BLaER1 treated with 17β-estradiol and CSF1 and Interleukin-3, amounts not matched to agents 10 nM and 100 nM (cell line): ENCODE data around the gene ADAMTS16.

Source experiments
- H3K27ac ChIP-seq, 11 experiments: shearing (Covaris generic); formaldehyde crosslinking; 2 replicates each; pipeline ENCODE4 v1.8.1; 2022
- H3K27me3 ChIP-seq, 11 experiments: shearing (Covaris generic); formaldehyde crosslinking; 2 replicates each; pipeline ENCODE4 v1.8.1; 2022
- H3K36me3 ChIP-seq, 11 experiments: shearing (Covaris generic); formaldehyde crosslinking; 2 replicates each; pipeline ENCODE4 v1.8.1; 2022
- H3K4me1 ChIP-seq, 10 experiments: shearing (Covaris generic); formaldehyde crosslinking; 2 replicates each; pipeline ENCODE4 v1.8.1; 2022
- H3K4me2 ChIP-seq, 11 experiments: shearing (Covaris generic); formaldehyde crosslinking; 2 replicates each; pipeline ENCODE4 v1.8.1; 2022
- H3K4me3 ChIP-seq, 10 experiments: shearing (Covaris generic); formaldehyde crosslinking; 2 replicates each; pipeline ENCODE4 v1.8.1; 2022
- H3K9ac ChIP-seq, 11 experiments: shearing (Covaris generic); formaldehyde crosslinking; 2 replicates each; pipeline ENCODE4 v1.8.1; 2022
- H3K9me3 ChIP-seq, 11 experiments: shearing (Covaris generic); formaldehyde crosslinking; replicated peaks in 1 of 11; 2 replicates each; pipeline ENCODE4 v1.8.1; 2022
- H4K20me1 ChIP-seq, 11 experiments: shearing (Covaris generic); formaldehyde crosslinking; 2 replicates each; pipeline ENCODE4 v1.8.1; 2022
- Cebpa-rat ChIP-seq, 11 experiments: shearing (Covaris generic); IDR thresholded peaks; 2 replicates each; pipeline ENCODE4 v1.8.1; 2022

ADAMTS16 gene

GRCh38 chr5:5139336-5139776 lies 774 bp upstream of the ADAMTS16 start:
- Histone ChIP-seq H3K36me3 (no peaks in the 10 kb centered on the region), H4K20me1 (no peaks in the 10 kb centered on the region), H3K4me3 (no peak overlapping the region), H3K4me2 (no peak overlapping the region), H3K27me3 (peaks cover 0 to 5% (median 0%) of the 10 kb centered on the region in 11 experiments; a peak in 4 of 22 replicates), H3K4me1 (peaks cover 0 to 3% (median 0%) of the 10 kb centered on the region in 10 experiments; a peak in 2 of 20 replicates), H3K9ac (no peak overlapping the region), H3K27ac (no peak overlapping the region), H3K9me3 (peaks cover 10 to 19% (median 16%) of the 10 kb centered on the region in 11 experiments; a peak in 21 of 22 replicates)
- no peak for TF ChIP-seq Cebpa-rat (IDR thresholded peaks at IDR 0.05)

- no peak overlapping the region for H3K4me2 ChIP-seq
- peaks cover 0 to 3% (median 0%) of the 10 kb centered on the region in 10 experiments; a peak in 2 of 20 replicates for H3K4me1 ChIP-seq
- H3K9ac ChIP-seq = no peak overlapping the region
- H4K20me1 ChIP-seq = no peaks in the 10 kb centered on the region
- H3K9me3 ChIP-seq = peaks cover 10 to 19% (median 16%) of the 10 kb centered on the region in 11 experiments; a peak in 21 of 22 replicates
- H3K4me3 ChIP-seq = no peak overlapping the region
- H3K36me3 ChIP-seq = no peaks in the 10 kb centered on the region
- H3K27me3 ChIP-seq = peaks cover 0 to 5% (median 0%) of the 10 kb centered on the region in 11 experiments; a peak in 4 of 22 replicates
- no peak overlapping the region for H3K27ac ChIP-seq
- no peak for TF ChIP-seq Cebpa-rat (IDR thresholded peaks at IDR 0.05)
Observed at GRCh38 chr5:5140479-5141338, 579 bp downstream of the ADAMTS16 start.

- no peak overlapping the region for H3K4me2 ChIP-seq
- peaks cover 10 to 19% (median 16%) of the 10 kb centered on the region in 11 experiments; a peak in 21 of 22 replicates for H3K9me3 ChIP-seq
- TF ChIP-seq Cebpa-rat (IDR thresholded peaks at IDR 0.05) = no peak
- no peak overlapping the region for H3K4me3 ChIP-seq
- peaks cover 0 to 3% (median 0%) of the 10 kb centered on the region in 10 experiments; a peak in 2 of 20 replicates for H3K4me1 ChIP-seq
- H3K36me3 ChIP-seq = no peaks in the 10 kb centered on the region
- no peak overlapping the region for H3K9ac ChIP-seq
- H3K27ac ChIP-seq = no peak overlapping the region
- no peaks in the 10 kb centered on the region for H4K20me1 ChIP-seq
- peaks cover 0 to 5% (median 0%) of the 10 kb centered on the region in 11 experiments; a peak in 4 of 22 replicates for H3K27me3 ChIP-seq
Observed at GRCh38 chr5:5141339-5141599, 1.1 kb downstream of the ADAMTS16 start.

GRCh38 chr5:5141625-5142525 lies 1.7 kb downstream of the ADAMTS16 start:
- no peak overlapping the region for H3K4me3 ChIP-seq
- H3K4me1 ChIP-seq = peaks cover 0 to 3% (median 0%) of the 10 kb centered on the region in 10 experiments; a peak in 2 of 20 replicates
- H3K9ac ChIP-seq = no peak overlapping the region
- no peak overlapping the region for H3K4me2 ChIP-seq
- no peak for TF ChIP-seq Cebpa-rat (IDR thresholded peaks at IDR 0.05)
- H4K20me1 ChIP-seq = no peaks in the 10 kb centered on the region
- H3K27ac ChIP-seq = no peak overlapping the region
- H3K27me3 ChIP-seq = peaks cover 0 to 5% (median 0%) of the 10 kb centered on the region in 11 experiments; a peak in 4 of 22 replicates
- H3K9me3 ChIP-seq = peaks cover 10 to 19% (median 16%) of the 10 kb centered on the region in 11 experiments; a peak in 21 of 22 replicates
- H3K36me3 ChIP-seq = no peaks in the 10 kb centered on the region

GRCh38 chr5:5144441-5144840 lies 4.3 kb downstream of the ADAMTS16 start:
- no peak for TF ChIP-seq Cebpa-rat (IDR thresholded peaks at IDR 0.05)
- no peak overlapping the region for H3K4me3 ChIP-seq
- no peaks in the 10 kb centered on the region for H4K20me1 ChIP-seq
- H3K27me3 ChIP-seq = peaks cover 0 to 5% (median 0%) of the 10 kb centered on the region in 11 experiments; a peak in 4 of 22 replicates
- peaks cover 5 to 17% (median 11%) of the 10 kb centered on the region in 11 experiments for H3K9me3 ChIP-seq
- H3K4me2 ChIP-seq = no peak overlapping the region
- H3K27ac ChIP-seq = no peak overlapping the region
- peaks cover 0 to 3% (median 0%) of the 10 kb centered on the region in 10 experiments; a peak in 2 of 20 replicates for H3K4me1 ChIP-seq
- H3K9ac ChIP-seq = no peak overlapping the region
- H3K36me3 ChIP-seq = no peaks in the 10 kb centered on the region

GRCh38 chr5:5145651-5146529 lies 5.8 kb downstream of the ADAMTS16 start:
- no peaks in the 10 kb centered on the region for H3K36me3 ChIP-seq
- no peak overlapping the region for H3K27ac ChIP-seq
- TF ChIP-seq Cebpa-rat (IDR thresholded peaks at IDR 0.05) = no peak
- no peak overlapping the region for H3K4me3 ChIP-seq
- no peaks in the 10 kb centered on the region for H4K20me1 ChIP-seq
- H3K27me3 ChIP-seq = no peaks in the 10 kb centered on the region
- H3K4me2 ChIP-seq = no peak overlapping the region
- peaks cover 7 to 15% (median 13%) of the 10 kb centered on the region in 11 experiments for H3K9me3 ChIP-seq
- H3K9ac ChIP-seq = no peak overlapping the region
- H3K4me1 ChIP-seq = peaks cover 0 to 3% (median 0%) of the 10 kb centered on the region in 10 experiments; a peak in 2 of 20 replicates

- H3K36me3 ChIP-seq = no peaks in the 10 kb centered on the region
- H3K9me3 ChIP-seq = peaks cover 7 to 21% (median 15%) of the 10 kb centered on the region in 11 experiments
- H3K4me2 ChIP-seq = no peak overlapping the region
- no peak for TF ChIP-seq Cebpa-rat (IDR thresholded peaks at IDR 0.05)
- no peak overlapping the region for H3K4me3 ChIP-seq
- H3K27me3 ChIP-seq = no peaks in the 10 kb centered on the region
- no peak overlapping the region for H3K27ac ChIP-seq
- no peaks in the 10 kb centered on the region for H4K20me1 ChIP-seq
- H3K4me1 ChIP-seq = peaks cover 0 to 3% (median 0%) of the 10 kb centered on the region in 10 experiments; a peak in 2 of 20 replicates
- no peak overlapping the region for H3K9ac ChIP-seq
Observed at GRCh38 chr5:5146530-5147160, 6.5 kb downstream of the ADAMTS16 start.

GRCh38 chr5:5149154-5149553 lies 9.0 kb downstream of the ADAMTS16 start:
- no peaks in the 10 kb centered on the region for H3K4me1 ChIP-seq
- peaks cover 10 to 26% (median 22%) of the 10 kb centered on the region in 11 experiments for H3K9me3 ChIP-seq
- H3K9ac ChIP-seq = no peak overlapping the region
- H3K27ac ChIP-seq = no peak overlapping the region
- H3K36me3 ChIP-seq = no peaks in the 10 kb centered on the region
- H3K27me3 ChIP-seq = no peaks in the 10 kb centered on the region
- TF ChIP-seq Cebpa-rat (IDR thresholded peaks at IDR 0.05) = no peak
- H4K20me1 ChIP-seq = no peaks in the 10 kb centered on the region
- H3K4me3 ChIP-seq = no peak overlapping the region
- no peak overlapping the region for H3K4me2 ChIP-seq
